ENCODE results near the gene FHIT. TPM values are rescaled to one million over a fixed set of nuclear protein-coding genes. Genes with fewer than 3 reads are reported as not detected.

FHIT gene
- total RNA-seq, 2 experiments from 2014 or later: 86.0 to 90.6 TPM

DNA sequence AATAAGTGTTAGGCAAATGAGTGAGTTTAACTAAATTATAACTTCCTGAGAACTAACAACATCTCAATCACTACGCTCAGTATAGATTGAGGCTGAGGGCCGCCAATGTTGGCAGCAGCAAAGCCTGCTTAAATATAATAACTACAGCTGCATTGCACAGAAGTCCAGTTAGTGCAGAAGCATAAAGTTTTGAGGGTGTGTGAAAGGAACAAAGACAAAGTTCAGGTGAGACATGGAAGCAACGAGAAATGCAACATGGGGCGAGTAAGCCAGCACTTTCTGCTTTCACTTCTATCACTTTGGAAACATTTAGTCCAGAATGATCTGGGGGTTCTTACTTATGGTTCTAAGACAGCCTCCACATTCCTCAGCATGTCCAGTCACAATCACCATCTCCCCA, 1149.1 kb downstream of the FHIT start:
- Histone ChIP-seq H3K4me3 (ENCODE audit: low read length) (no peak overlapping the region), H3K9me3 (ENCODE audit: control insufficient read depth in 1 of 2, insufficient read depth in 1 of 2, low read length in 2 of 2) (no peaks in the 10 kb centered on the region), H3K27ac (ENCODE audit: low read depth in 1 of 2, low read length in 2 of 2) (no peak overlapping the region), H3K4me1 (ENCODE audit: insufficient read depth, low read length) (no peaks in the 10 kb centered on the region), H3K27me3 (ENCODE audit: control insufficient read depth in 1 of 2, insufficient read depth in 2 of 2, low read length in 2 of 2) (no peaks in the 10 kb centered on the region), H3K36me3 (ENCODE audit: insufficient read depth, low read length) (no peaks in the 10 kb centered on the region)
- ATAC-seq (ENCODE audit: poor library complexity) (no peak), DNase-seq (no peak)
- Mint-ChIP-seq H3K27ac (no peak overlapping the region), H3K36me3 (ENCODE audit: low read depth) (no peaks in the 10 kb centered on the region), H3K4me1 (ENCODE audit: low read depth) (peaks cover 41% of the 10 kb centered on the region), H3K27me3 (no peaks in the 10 kb centered on the region), H3K4me3 (no peak overlapping the region), H3K9me3 (no peaks in the 10 kb centered on the region)
- ChIA-PET POLR2A (no interaction called here), CTCF (no interaction called here)
- intact Hi-C loops (cut with DNase I, micrococcal nuclease): loop anchor here in 1 of 2 experiments (5.0 kb wide), 1 partner anchor 35 kb away; no protein-coding TSS in a partner anchor
- TF ChIP-seq, protein P1, sequence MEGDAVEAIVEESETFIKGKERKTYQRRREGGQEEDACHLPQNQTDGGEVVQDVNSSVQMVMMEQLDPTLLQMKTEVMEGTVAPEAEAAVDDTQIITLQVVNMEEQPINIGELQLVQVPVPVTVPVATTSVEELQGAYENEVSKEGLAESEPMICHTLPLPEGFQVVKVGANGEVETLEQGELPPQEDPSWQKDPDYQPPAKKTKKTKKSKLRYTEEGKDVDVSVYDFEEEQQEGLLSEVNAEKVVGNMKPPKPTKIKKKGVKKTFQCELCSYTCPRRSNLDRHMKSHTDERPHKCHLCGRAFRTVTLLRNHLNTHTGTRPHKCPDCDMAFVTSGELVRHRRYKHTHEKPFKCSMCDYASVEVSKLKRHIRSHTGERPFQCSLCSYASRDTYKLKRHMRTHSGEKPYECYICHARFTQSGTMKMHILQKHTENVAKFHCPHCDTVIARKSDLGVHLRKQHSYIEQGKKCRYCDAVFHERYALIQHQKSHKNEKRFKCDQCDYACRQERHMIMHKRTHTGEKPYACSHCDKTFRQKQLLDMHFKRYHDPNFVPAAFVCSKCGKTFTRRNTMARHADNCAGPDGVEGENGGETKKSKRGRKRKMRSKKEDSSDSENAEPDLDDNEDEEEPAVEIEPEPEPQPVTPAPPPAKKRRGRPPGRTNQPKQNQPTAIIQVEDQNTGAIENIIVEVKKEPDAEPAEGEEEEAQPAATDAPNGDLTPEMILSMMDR (IDR thresholded peaks at IDR 0.05): no peak

DNA sequence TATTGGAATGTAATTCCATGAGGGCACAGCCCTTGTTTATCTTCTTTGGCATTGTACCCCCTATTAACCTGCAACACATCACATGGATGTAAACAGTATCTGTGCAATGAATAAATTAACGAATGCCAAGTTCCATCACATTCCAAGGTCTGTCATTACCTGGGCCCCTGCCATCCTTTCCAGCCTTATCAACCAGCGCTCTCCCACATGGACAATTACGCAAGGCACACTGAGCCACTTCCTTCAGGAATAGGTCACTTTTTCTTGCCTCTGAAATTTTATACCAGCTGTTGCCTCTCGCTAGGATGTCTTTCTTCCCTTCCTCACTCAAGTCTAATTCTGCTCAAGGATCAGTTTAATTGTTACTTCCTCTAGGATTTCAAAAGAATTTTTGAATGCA, 1149.6 kb downstream of the FHIT start:
- Histone ChIP-seq H3K4me3 (ENCODE audit: low read length) (no peak overlapping the region), H3K9me3 (ENCODE audit: control insufficient read depth in 1 of 2, insufficient read depth in 1 of 2, low read length in 2 of 2) (no peaks in the 10 kb centered on the region), H3K27ac (ENCODE audit: low read depth in 1 of 2, low read length in 2 of 2) (no peak overlapping the region), H3K4me1 (ENCODE audit: insufficient read depth, low read length) (no peaks in the 10 kb centered on the region), H3K27me3 (ENCODE audit: control insufficient read depth in 1 of 2, insufficient read depth in 2 of 2, low read length in 2 of 2) (no peaks in the 10 kb centered on the region), H3K36me3 (ENCODE audit: insufficient read depth, low read length) (no peaks in the 10 kb centered on the region)
- Mint-ChIP-seq H3K4me3 (no peak overlapping the region), H3K27ac (no peak overlapping the region), H3K27me3 (no peaks in the 10 kb centered on the region), H3K4me1 (ENCODE audit: low read depth) (peaks cover 41% of the 10 kb centered on the region), H3K36me3 (ENCODE audit: low read depth) (no peaks in the 10 kb centered on the region), H3K9me3 (no peaks in the 10 kb centered on the region)
- DNase-seq: no peak
- ChIA-PET CTCF (no interaction called here), POLR2A (no interaction called here)
- TF ChIP-seq, protein P1 (IDR thresholded peaks at IDR 0.05): no peak
- intact Hi-C loops (cut with DNase I, micrococcal nuclease): loop anchor here in 1 of 2 experiments (5.0 kb wide), 1 partner anchor 36 kb away; no protein-coding TSS in a partner anchor
- no peak for ATAC-seq (ENCODE audit: poor library complexity)

DNA sequence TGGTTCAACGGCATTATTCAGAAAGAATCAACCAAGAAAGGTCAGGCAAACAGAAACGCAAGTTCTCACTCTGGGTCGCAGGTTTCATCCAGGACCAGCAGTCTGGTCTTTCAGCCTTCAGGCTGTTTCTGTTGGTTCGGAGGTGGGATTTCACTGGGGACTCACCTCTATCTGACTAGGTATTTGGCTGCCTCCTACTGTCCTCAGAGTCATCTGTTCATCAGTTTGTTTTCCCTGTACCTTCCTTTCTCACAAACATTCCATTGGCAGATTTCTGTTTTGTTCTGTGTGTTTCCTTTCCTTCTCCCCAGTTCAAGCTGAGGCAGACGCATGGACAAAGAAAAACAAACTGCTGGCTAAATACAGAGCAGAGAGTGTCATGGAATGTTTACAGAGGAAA, 1154.8 kb downstream of the FHIT start:
- intact Hi-C loops (cut with DNase I, micrococcal nuclease): no loop called here
- Histone ChIP-seq H3K27ac (ENCODE audit: low read depth in 1 of 2, low read length in 2 of 2) (no peak overlapping the region), H3K4me3 (ENCODE audit: low read length) (no peak overlapping the region), H3K4me1 (ENCODE audit: insufficient read depth, low read length) (peaks cover 4% of the 10 kb centered on the region), H3K9me3 (ENCODE audit: control insufficient read depth in 1 of 2, insufficient read depth in 1 of 2, low read length in 2 of 2) (no peaks in the 10 kb centered on the region), H3K27me3 (ENCODE audit: control insufficient read depth in 1 of 2, insufficient read depth in 2 of 2, low read length in 2 of 2) (no peaks in the 10 kb centered on the region), H3K36me3 (ENCODE audit: insufficient read depth, low read length) (no peaks in the 10 kb centered on the region)
- ChIA-PET CTCF (no interaction called here), POLR2A (no interaction called here)
- Mint-ChIP-seq H3K4me1 (ENCODE audit: low read depth) (peaks cover 40% of the 10 kb centered on the region), H3K27me3 (no peaks in the 10 kb centered on the region), H3K9me3 (no peaks in the 10 kb centered on the region), H3K36me3 (ENCODE audit: low read depth) (no peaks in the 10 kb centered on the region), H3K27ac (no peak overlapping the region), H3K4me3 (no peak overlapping the region)
- DNase-seq (no peak), ATAC-seq (ENCODE audit: poor library complexity) (no peak)
- TF ChIP-seq, protein P1 (IDR thresholded peaks at IDR 0.05): no peak

All from CD4-positive, alpha-beta T cell (primary cell).